ENCODE results near the gene GCAT. TPM values are rescaled to one million over a fixed set of nuclear protein-coding genes. Genes with fewer than 3 reads are reported as not detected.

The GCAT gene
- polyA plus RNA-seq, 1 experiment, result 8.9 TPM

- Histone ChIP-seq H3K9me3 (ENCODE audit: control insufficient read depth, insufficient read depth, low read length) (no peaks in the 10 kb centered on the region), H3K27ac (ENCODE audit: low read depth, low read length) (no peak overlapping the region), H3K27me3 (ENCODE audit: control insufficient read depth, insufficient read depth, low read length) (no peaks in the 10 kb centered on the region), H3K4me3 (ENCODE audit: low read depth, low read length) (no peak overlapping the region)
- DNase-seq (ENCODE audit: low read depth, low spot score), result no peak
- POLR2A ChIA-PET, result interaction anchor here (0.6 to 1.3 kb wide), 2 partner anchors 51 to 95 kb away, joined by 3 read pairs; partner anchors contain the start of gene NOL12
- CTCF ChIA-PET, result interaction anchor here (3.3 kb wide), 1 partner anchor 138 kb away, joined by 11 read pairs; no protein-coding TSS in a partner anchor
- peak; percentile 35 for TF ChIP-seq CTCF (IDR thresholded peaks at IDR 0.05; ENCODE audit: low read depth, low read length)
Observed at GRCh38 chr22:37781434-37782059, 26.2 kb upstream of the GCAT start.

- DNase-seq (ENCODE audit: low read depth, low spot score), result no peak
- POLR2A ChIA-PET, result interaction anchor here (0.5 to 1.3 kb wide), 5 partner anchors 10 to 246 kb away, joined by 3 read pairs; no protein-coding TSS in a partner anchor
- no peak overlapping the region for H3K27ac ChIP-seq (ENCODE audit: low read depth, low read length)
- TF ChIP-seq CTCF (IDR thresholded peaks at IDR 0.05; ENCODE audit: low read depth, low read length), result no peak
- H3K4me3 ChIP-seq (ENCODE audit: low read depth, low read length), result no peak overlapping the region
- H3K9me3 ChIP-seq (ENCODE audit: control insufficient read depth, insufficient read depth, low read length), result no peaks in the 10 kb centered on the region
- no peaks in the 10 kb centered on the region for H3K27me3 ChIP-seq (ENCODE audit: control insufficient read depth, insufficient read depth, low read length)
- CTCF ChIA-PET, result interaction anchor here (0.5 to 3.3 kb wide), 4 partner anchors 9 to 1340 kb away, joined by 3 to 11 read pairs (median 5); no protein-coding TSS in a partner anchor
Observed at GRCh38 chr22:37782340-37783168, 25.2 kb upstream of the GCAT start.

GRCh38 chr22:37784829-37785495, 22.8 kb upstream of the GCAT start:
- POLR2A ChIA-PET, result interaction anchor here (0.5 to 1.1 kb wide), 3 partner anchors 9 to 35 kb away, joined by 3 to 4 read pairs (median 3); no protein-coding TSS in a partner anchor
- DNase-seq (ENCODE audit: low read depth, low spot score), result no peak
- H3K4me3 ChIP-seq (ENCODE audit: low read depth, low read length), result no peak overlapping the region
- CTCF ChIA-PET, result no interaction called here
- no peaks in the 10 kb centered on the region for H3K9me3 ChIP-seq (ENCODE audit: control insufficient read depth, insufficient read depth, low read length)
- no peaks in the 10 kb centered on the region for H3K27me3 ChIP-seq (ENCODE audit: control insufficient read depth, insufficient read depth, low read length)
- H3K27ac ChIP-seq (ENCODE audit: low read depth, low read length), result no peak overlapping the region
- TF ChIP-seq CTCF (IDR thresholded peaks at IDR 0.05; ENCODE audit: low read depth, low read length), result no peak

GRCh38 chr22:37790234-37790633, 17.5 kb upstream of the GCAT start:
- H3K4me3 ChIP-seq (ENCODE audit: low read depth, low read length), result no peak overlapping the region
- H3K27me3 ChIP-seq (ENCODE audit: control insufficient read depth, insufficient read depth, low read length), result no peaks in the 10 kb centered on the region
- H3K27ac ChIP-seq (ENCODE audit: low read depth, low read length), result no peak overlapping the region
- DNase-seq (ENCODE audit: low read depth, low spot score), result no peak
- ChIA-PET POLR2A (no interaction called here), CTCF (no interaction called here)
- no peak for TF ChIP-seq CTCF (IDR thresholded peaks at IDR 0.05; ENCODE audit: low read depth, low read length)
- H3K9me3 ChIP-seq (ENCODE audit: control insufficient read depth, insufficient read depth, low read length), result no peaks in the 10 kb centered on the region

All from AG04450 (cell line).